GM12878 (cell line): ENCODE results near the gene EYA4. TPM values are rescaled to one million over a fixed set of nuclear protein-coding genes. Genes with fewer than 3 reads are reported as not detected.

ENCODE experiments used
- ATAC-seq: fragments of 200-7000 bp; cut with Tn5 transposase; 3 replicates; pipeline ENCODE4 v1.9.1; 2020; ENCODE audit warnings: mild to moderate bottlenecking, moderate library complexity
- BruUV-seq: library from RNA; stranded (reverse); fragments of 400-500 nt; replicated peaks from 2 replicates; lab custom pipeline; 2021; lab: Mats Ljungman, UMichigan
- CTCF ChIA-PET: fragments of 300-600 bp; sonication (Branson Sonifier 250); formaldehyde crosslinking; extraction: SDS; loops from one replicate; lab custom pipeline; 2021; ENCODE audit warnings: inconsistent platforms; lab: Yijun Ruan, JAX
- POLR2A ChIA-PET: fragments of 350-600 bp; formaldehyde crosslinking; extraction: SDS; loops from one replicate; lab custom pipeline; 2021; ENCODE audit warnings: inconsistent platforms; lab: Charles Lee
- RAD21 ChIA-PET: fragments of 300-600 bp; sonication (Branson Sonifier 250); formaldehyde crosslinking; loops from one replicate; lab custom pipeline; 2023; ENCODE audit warnings: antibody characterized with exemption; ENCODE audit not compliant: unreplicated experiment; lab: Charles Lee
- SMC1A ChIA-PET: fragments of 300-600 bp; sonication (Branson Sonifier 250); formaldehyde crosslinking; loops from one replicate; lab custom pipeline; 2023; ENCODE audit not compliant: unreplicated experiment, uncharacterized antibody; lab: Charles Lee
- DNase-seq: peaks from one replicate; pipeline ENCODE4 v3.0.0-alpha.2; 2011; ENCODE audit warnings: low read depth, low spot score
- FAIRE-seq: peaks from 3 replicates; lab custom pipeline; 2011; peaks lifted over from hg19 to GRCh38; lab: Jason Lieb, UNC
- H2AFZ ChIP-seq: 2 replicates; pipeline ENCODE4 v1.6.0; 2011; ENCODE audit warnings: low read depth, low read length, control low read depth; ENCODE audit not compliant: control insufficient read depth
- H3K27ac ChIP-seq: 2 replicates; pipeline ENCODE4 v1.5.1; 2011; ENCODE audit warnings: control low read depth; ENCODE audit not compliant: control insufficient read depth, insufficient read depth
- H3K27me3 ChIP-seq, 2 experiments: replicated peaks in 1 of 2; 2 replicates each; pipeline versions ENCODE4 v1.6.0 to v1.6.1; 2011; ENCODE audit warnings: low read length in 1 of 2; ENCODE audit not compliant: control insufficient read depth in 2 of 2, insufficient read depth in 2 of 2
- H3K36me3 ChIP-seq, 2 experiments: 2 replicates each; pipeline ENCODE4 v1.5.1; 2011; ENCODE audit warnings: low read length in 1 of 2; ENCODE audit not compliant: control insufficient read depth in 2 of 2, insufficient read depth in 2 of 2
- H3K4me1 ChIP-seq: 2 replicates; pipeline ENCODE4 v1.6.1; 2011; ENCODE audit warnings: mild to moderate bottlenecking, low read length, moderate library complexity, mixed read lengths; ENCODE audit not compliant: control insufficient read depth, insufficient read depth
- H3K4me2 ChIP-seq: 2 replicates; pipeline ENCODE4 v1.6.0; 2011; ENCODE audit warnings: control low read depth; ENCODE audit not compliant: control insufficient read depth, insufficient read depth
- H3K4me3 ChIP-seq: fragments of 200-600 bp; sonication (generic); 2 replicates; pipeline ENCODE4 v1.5.1; 2016
- H3K79me2 ChIP-seq: 2 replicates; pipeline ENCODE4 v1.6.0; 2011; ENCODE audit warnings: low read length; ENCODE audit not compliant: control insufficient read depth, insufficient read depth
- H3K9ac ChIP-seq: 2 replicates; pipeline ENCODE4 v1.8.0; 2011; ENCODE audit warnings: low read length, control low read depth, mixed read lengths; ENCODE audit not compliant: control insufficient read depth, insufficient read depth
- H3K9me3 ChIP-seq: replicated peaks from 3 replicates; pipeline ENCODE4 v1.5.1; 2011; ENCODE audit warnings: mild to moderate bottlenecking, low read length; ENCODE audit not compliant: control insufficient read depth, insufficient read depth
- H4K20me1 ChIP-seq: 2 replicates; pipeline ENCODE4 v1.6.0; 2011; ENCODE audit not compliant: control insufficient read depth, insufficient read depth
- KLF5 ChIP-seq: fragments of 450-650 bp; IDR thresholded peaks from 2 replicates; pipeline ENCODE4 v1.6.1; 2014; ENCODE audit warnings: mild to moderate bottlenecking; ENCODE audit not compliant: partially characterized antibody
- RAD21 ChIP-seq: IDR thresholded peaks from 2 replicates; pipeline ENCODE4 v1.6.1; 2011; ENCODE audit warnings: mild to moderate bottlenecking, low read depth, low read length, moderate library complexity; ENCODE audit not compliant: insufficient read depth
- SMC3 ChIP-seq: IDR thresholded peaks from 2 replicates; pipeline ENCODE4 v1.6.1; 2011; ENCODE audit warnings: low read length, improper control_type of control experiment, borderline replicate concordance
- ZBED1 ChIP-seq: IDR thresholded peaks from 2 replicates; pipeline ENCODE4 v1.6.1; 2016; ENCODE audit warnings: borderline replicate concordance
- WGBS: methylation state at CpG from one replicate; pipeline ENCODE4 v1.1.6; 2016; ENCODE audit warnings: low lambda C conversion rate; ENCODE audit not compliant: insufficient replicate concordance, insufficient coverage; ENCODE audit errors: missing lambda C conversion rate; 5-methylcytosine and 5-hydroxymethylcytosine counted together
- in situ Hi-C: fragments of 300-500 bp; cut with MboI; formaldehyde crosslinking; loops from 9 replicates; pipeline ENCODE4 v1.14.3; 2018; ENCODE audit warnings: mixed read lengths
- intact Hi-C: fragments of 100-400 bp; cut with micrococcal nuclease; formaldehyde crosslinking; loops from one replicate; pipeline ENCODE4 v1.14.2; 2022; ENCODE audit not compliant: unreplicated experiment
- polyA plus RNA-seq, 11 experiments: library from polyadenylated mRNA; depleted of rRNA in 4 of 11; unstranded in 6 of 11; stranded (reverse) in 5 of 11; fragments of >200 nt; fragmentation: Nextera tagmentation in 4 of 11; fragmentation: Illumina TruSeq in 1 of 11; extraction: Ambion mirVana in 4 of 11; extraction: Trizol in 1 of 11; gene quantifications; 1 replicate in 1 of 11; 2 replicates in 10 of 11; pipeline versions ENCODE4 v1.2.1 to v1.2.3, GENCODE V29; 2011 to 2016; ENCODE audit warnings: inconsistent platforms in 2 of 11, missing spikeins in 2 of 11, low read depth in 1 of 11
- total RNA-seq, 4 experiments: library from RNA; depleted of rRNA in 3 of 4; stranded (reverse); fragments of >200 nt in 3 of 4; fragmentation: Illumina TruSeq in 1 of 4; extraction: Trizol in 1 of 4; gene quantifications; 2 replicates each; pipeline versions ENCODE4 v1.2.1 to v1.2.3, GENCODE V29; 2013 to 2021
- TF ChIP-seq, protein P1 (sequence below), 3 experiments: IDR thresholded peaks in 2 of 3; conservative IDR thresholded peaks in 1 of 3; 2 replicates each; pipeline ENCODE4 v1.5.1; 2011; ENCODE audit warnings: low read depth in 3 of 3, low read length in 3 of 3, mild to moderate bottlenecking in 3 of 3, control low read depth in 2 of 3, moderate library complexity in 2 of 3, inconsistent platforms in 1 of 3, mixed read lengths in 1 of 3; ENCODE audit not compliant: control insufficient read depth in 2 of 3, insufficient read depth in 1 of 3; ENCODE audit errors: extremely low read depth in 1 of 3
- TF ChIP-seq, protein P2 (sequence below): fragments of 150-350 bp; IDR thresholded peaks from 2 replicates; pipeline ENCODE4 v1.6.1; 2016; ENCODE audit warnings: low read depth, low read length

EYA4 gene
- total and polyA plus RNA-seq, 10 of the 15 experiments (the other 5 are each of a cell fraction or from before 2014, with no cell fraction given), result 0.02 TPM; not detected in 9

DNA sequence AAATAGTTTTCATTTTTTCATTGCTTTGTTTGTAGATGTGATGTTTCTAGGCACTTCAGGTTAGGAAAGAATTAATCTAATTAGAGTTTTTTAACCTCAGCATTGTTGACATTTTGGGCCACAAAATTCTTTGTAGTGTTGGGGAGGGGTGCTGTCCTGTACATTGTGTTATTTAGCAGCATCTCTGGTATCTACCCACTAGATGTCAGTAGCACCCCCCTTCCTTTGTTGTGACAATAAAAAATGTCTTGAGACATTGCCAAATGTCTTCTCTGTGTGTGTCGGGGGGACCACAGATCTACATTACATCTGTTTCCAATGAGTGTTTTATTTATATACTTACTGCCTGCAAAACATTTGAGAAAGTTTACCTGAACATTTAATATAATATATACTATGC lies 45.6 kb downstream of the EYA4 start:
- CTCF ChIA-PET, result no interaction called here
- no peak for FAIRE-seq

More for the DNA sequence above, 45.6 kb downstream of the EYA4 start:
- Histone ChIP-seq H3K4me3 (no peak overlapping the region), H3K79me2 (no peaks in the 10 kb centered on the region), H3K27me3 (no peaks in the 10 kb centered on the region; a peak in 1 of 4 replicates), H3K9me3 (no peaks in the 10 kb centered on the region), H3K36me3 (no peaks in the 10 kb centered on the region), H3K4me1 (no peaks in the 10 kb centered on the region), H3K27ac (no peak overlapping the region), H3K4me2 (no peak overlapping the region), H2AFZ (no peak overlapping the region), H3K9ac (no peak overlapping the region), H4K20me1 (no peaks in the 10 kb centered on the region)
- BruUV-seq, result no TSS peak
- in situ Hi-C loops, result no loop called here
- peak; percentile 44; the same call in 2 of the 3 replicates for ATAC-seq
- SMC1A ChIA-PET, result no interaction called here
- RAD21 ChIA-PET, result no interaction called here
- TF ChIP-seq, protein P1, sequence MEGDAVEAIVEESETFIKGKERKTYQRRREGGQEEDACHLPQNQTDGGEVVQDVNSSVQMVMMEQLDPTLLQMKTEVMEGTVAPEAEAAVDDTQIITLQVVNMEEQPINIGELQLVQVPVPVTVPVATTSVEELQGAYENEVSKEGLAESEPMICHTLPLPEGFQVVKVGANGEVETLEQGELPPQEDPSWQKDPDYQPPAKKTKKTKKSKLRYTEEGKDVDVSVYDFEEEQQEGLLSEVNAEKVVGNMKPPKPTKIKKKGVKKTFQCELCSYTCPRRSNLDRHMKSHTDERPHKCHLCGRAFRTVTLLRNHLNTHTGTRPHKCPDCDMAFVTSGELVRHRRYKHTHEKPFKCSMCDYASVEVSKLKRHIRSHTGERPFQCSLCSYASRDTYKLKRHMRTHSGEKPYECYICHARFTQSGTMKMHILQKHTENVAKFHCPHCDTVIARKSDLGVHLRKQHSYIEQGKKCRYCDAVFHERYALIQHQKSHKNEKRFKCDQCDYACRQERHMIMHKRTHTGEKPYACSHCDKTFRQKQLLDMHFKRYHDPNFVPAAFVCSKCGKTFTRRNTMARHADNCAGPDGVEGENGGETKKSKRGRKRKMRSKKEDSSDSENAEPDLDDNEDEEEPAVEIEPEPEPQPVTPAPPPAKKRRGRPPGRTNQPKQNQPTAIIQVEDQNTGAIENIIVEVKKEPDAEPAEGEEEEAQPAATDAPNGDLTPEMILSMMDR (IDR thresholded peaks at IDR 0.05 in 2 of 3, conservative IDR thresholded peaks at IDR 0.05 in 1 of 3; ENCODE audit: control insufficient read depth in 2 of 3, extremely low read depth in 1 of 3, insufficient read depth in 1 of 3, low read depth in 3 of 3, low read length in 3 of 3), result peak; percentile 16 to 40 (median 29); a peak in 4 of 6 replicates
- TF ChIP-seq, protein P2, sequence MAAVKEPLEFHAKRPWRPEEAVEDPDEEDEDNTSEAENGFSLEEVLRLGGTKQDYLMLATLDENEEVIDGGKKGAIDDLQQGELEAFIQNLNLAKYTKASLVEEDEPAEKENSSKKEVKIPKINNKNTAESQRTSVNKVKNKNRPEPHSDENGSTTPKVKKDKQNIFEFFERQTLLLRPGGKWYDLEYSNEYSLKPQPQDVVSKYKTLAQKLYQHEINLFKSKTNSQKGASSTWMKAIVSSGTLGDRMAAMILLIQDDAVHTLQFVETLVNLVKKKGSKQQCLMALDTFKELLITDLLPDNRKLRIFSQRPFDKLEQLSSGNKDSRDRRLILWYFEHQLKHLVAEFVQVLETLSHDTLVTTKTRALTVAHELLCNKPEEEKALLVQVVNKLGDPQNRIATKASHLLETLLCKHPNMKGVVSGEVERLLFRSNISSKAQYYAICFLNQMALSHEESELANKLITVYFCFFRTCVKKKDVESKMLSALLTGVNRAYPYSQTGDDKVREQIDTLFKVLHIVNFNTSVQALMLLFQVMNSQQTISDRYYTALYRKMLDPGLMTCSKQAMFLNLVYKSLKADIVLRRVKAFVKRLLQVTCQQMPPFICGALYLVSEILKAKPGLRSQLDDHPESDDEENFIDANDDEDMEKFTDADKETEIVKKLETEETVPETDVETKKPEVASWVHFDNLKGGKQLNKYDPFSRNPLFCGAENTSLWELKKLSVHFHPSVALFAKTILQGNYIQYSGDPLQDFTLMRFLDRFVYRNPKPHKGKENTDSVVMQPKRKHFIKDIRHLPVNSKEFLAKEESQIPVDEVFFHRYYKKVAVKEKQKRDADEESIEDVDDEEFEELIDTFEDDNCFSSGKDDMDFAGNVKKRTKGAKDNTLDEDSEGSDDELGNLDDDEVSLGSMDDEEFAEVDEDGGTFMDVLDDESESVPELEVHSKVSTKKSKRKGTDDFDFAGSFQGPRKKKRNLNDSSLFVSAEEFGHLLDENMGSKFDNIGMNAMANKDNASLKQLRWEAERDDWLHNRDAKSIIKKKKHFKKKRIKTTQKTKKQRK, result no peak
- TF ChIP-seq ZBED1 (no peak), KLF5 (no peak), SMC3 (peak; percentile 18; the same call in 1 of the 2 replicates), RAD21 (peak; percentile 27)
- intact Hi-C loops, result loop anchor here (10.0 kb wide), 2 partner anchors 228 to 268 kb away; no protein-coding TSS in a partner anchor
- 0% methylated on average over 1 of the region's 1 CpG for WGBS
- POLR2A ChIA-PET, result no interaction called here
- no peak for DNase-seq
